ENCODE data around the gene TMED1. TPM values are rescaled to one million over a fixed set of nuclear protein-coding genes. Genes with fewer than 3 reads are reported as not detected.

TMED1 gene
- total and polyA plus RNA-seq, 9 of the 15 experiments (the other 6 are each of a cell fraction or from before 2014, with no cell fraction given): 0.86 to 30.2 (median 23.5) TPM

GRCh38 chr19:10828981-10829821 lies 6.8 kb downstream of the TMED1 start (continued):
- TF ChIP-seq E2F1 (CRISPR knock-in tag; IDR thresholded peaks at IDR 0.05) (no peak), HEY1 (CRISPR knock-in tag; IDR thresholded peaks at IDR 0.05; ENCODE audit: borderline replicate concordance) (no peak), ZFPM2 (CRISPR knock-in tag; IDR thresholded peaks at IDR 0.05) (no peak), GTF2A2 (tag; IDR thresholded peaks at IDR 0.05) (no peak), ZNF57 (CRISPR knock-in tag; IDR thresholded peaks at IDR 0.05) (no peak), ZNF551 (CRISPR knock-in tag; IDR thresholded peaks at IDR 0.05) (no peak), MAX (CRISPR knock-in tag; IDR thresholded peaks at IDR 0.05) (peak; percentile 74), CTBP1 (IDR thresholded peaks at IDR 0.05; ENCODE audit: borderline replicate concordance) (no peak), CTCFL (IDR thresholded peaks at IDR 0.05; ENCODE audit: borderline replicate concordance, insufficient read depth, low read depth, low read length, poor library complexity, severe bottlenecking) (peak; percentile 23), CREM (IDR thresholded peaks at IDR 0.05; ENCODE audit: low read depth) (peak; percentile 66; the same call in 1 of the 2 replicates), SIRT6 (IDR thresholded peaks at IDR 0.05; ENCODE audit: low read depth, low read length) (no peak), CREB1 (IDR thresholded peaks at IDR 0.05) (0 out of 2 replicates have a peak, but pooled peaks have one; percentile 13), CREB1 (CRISPR knock-in tag; IDR thresholded peaks at IDR 0.05) (peak; percentile 47; the same call in 1 of the 2 replicates), HLTF (IDR thresholded peaks at IDR 0.05) (no peak), IRF2 (CRISPR knock-in tag; IDR thresholded peaks at IDR 0.05) (no peak), CCAR2 (IDR thresholded peaks at IDR 0.05; ENCODE audit: low read depth, low read length) (no peak), POLR2AphosphoS5 (IDR thresholded peaks at IDR 0.05; ENCODE audit: control insufficient read depth, insufficient read depth, low read depth, low read length) (no peak), CC2D1A (IDR thresholded peaks at IDR 0.05) (no peak), LEF1 (IDR thresholded peaks at IDR 0.05) (no peak), NCOR1 (IDR thresholded peaks at IDR 0.05) (no peak), NR3C1 (CRISPR knock-in tag; IDR thresholded peaks at IDR 0.05) (no peak), ZFX (CRISPR knock-in tag; IDR thresholded peaks at IDR 0.05) (no peak), SMAD3 (CRISPR knock-in tag; conservative IDR thresholded peaks at IDR 0.05) (no peak), CHD1 (IDR thresholded peaks at IDR 0.05; ENCODE audit: low read length) (no peak), ATF1 (CRISPR knock-in tag; IDR thresholded peaks at IDR 0.05) (no peak), ATF1 (tag; IDR thresholded peaks at IDR 0.05) (peak; percentile 48), EHMT2 (IDR thresholded peaks at IDR 0.05) (no peak), NFIC (IDR thresholded peaks at IDR 0.05) (peak; percentile 23; the same call in 1 of the 2 replicates), ZNF444 (CRISPR knock-in tag; IDR thresholded peaks at IDR 0.05) (no peak), ZNF274 (IDR thresholded peaks at IDR 0.05; ENCODE audit: borderline replicate concordance, low read depth, low read length) (no peak)

Data from K562 (cell line).